ENCODE measurements around the gene GABRG3.

- TF ChIP-seq EZH2 (IDR thresholded peaks at IDR 0.05; ENCODE audit: low read length) (no peak), CTCF (optimal IDR thresholded peaks at IDR 0.05 in 1 of 3, IDR thresholded peaks at IDR 0.05 in 1 of 3, conservative IDR thresholded peaks at IDR 0.05 in 1 of 3; ENCODE audit: extremely low read depth in 1 of 3, insufficient read depth in 2 of 3, low read length in 3 of 3) (no peak)
These were observed 509.2 kb downstream of the GABRG3 start for GRCh38 chr15:27480141-27480530.
